AG20443 (cell line): ENCODE data around the gene NLRP4.
"Not testable (repeated sequence)": the region's sequence is repeated elsewhere in the genome, so short reads cannot be mapped to it uniquely, and the experiment has no call there.

Experiments used
- DNase-seq: peaks from one replicate; pipeline ENCODE4 v3.0.0; 2012; ENCODE audit warnings: low spot score, mixed read lengths

The NLRP4 gene

DNA sequence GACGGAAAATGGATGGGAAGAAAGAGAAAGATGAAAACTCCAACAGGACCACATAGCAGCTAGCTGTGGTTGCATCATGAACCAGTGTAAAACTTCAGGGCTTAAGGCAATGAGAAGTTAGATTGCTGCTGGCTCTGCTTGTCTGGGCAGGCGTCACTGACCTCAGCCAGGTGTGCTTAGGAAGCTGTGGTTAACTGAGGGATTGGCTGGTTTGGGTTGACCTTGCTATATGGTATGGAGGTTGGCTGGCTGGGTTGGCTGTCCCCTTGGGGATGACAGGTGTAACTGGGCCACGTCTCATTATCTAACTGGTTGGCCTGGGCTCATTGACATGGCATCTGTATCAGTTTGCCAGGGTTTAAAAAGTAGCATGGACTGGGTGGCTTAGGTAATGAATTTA is 40.9 kb downstream of the NLRP4 start:
- no peak for DNase-seq

- no peak for DNase-seq
These were observed 46.3 kb downstream of the NLRP4 start for GRCh38 chr19:55882626-55883025.

DNA sequence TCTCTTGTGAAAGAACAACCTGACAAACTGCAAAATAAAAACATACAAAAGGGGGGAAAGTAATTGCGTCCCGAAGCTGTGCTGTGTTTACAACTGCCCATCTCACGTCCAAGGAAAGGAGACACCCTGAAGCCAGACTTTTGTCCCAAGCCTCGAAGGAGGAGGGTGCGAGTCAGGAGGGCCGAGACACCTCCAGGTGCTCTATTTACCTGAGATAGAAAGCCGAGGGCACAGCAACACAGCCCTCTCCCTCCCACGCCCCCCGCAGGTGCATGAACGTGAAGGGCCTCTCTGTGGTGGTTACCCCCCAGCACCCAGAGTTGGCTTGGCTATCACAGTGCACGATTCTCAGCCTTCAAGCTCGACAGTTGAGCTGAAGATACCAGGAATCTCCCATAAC is 62.6 kb downstream of the NLRP4 start:
- no peak for DNase-seq

DNA sequence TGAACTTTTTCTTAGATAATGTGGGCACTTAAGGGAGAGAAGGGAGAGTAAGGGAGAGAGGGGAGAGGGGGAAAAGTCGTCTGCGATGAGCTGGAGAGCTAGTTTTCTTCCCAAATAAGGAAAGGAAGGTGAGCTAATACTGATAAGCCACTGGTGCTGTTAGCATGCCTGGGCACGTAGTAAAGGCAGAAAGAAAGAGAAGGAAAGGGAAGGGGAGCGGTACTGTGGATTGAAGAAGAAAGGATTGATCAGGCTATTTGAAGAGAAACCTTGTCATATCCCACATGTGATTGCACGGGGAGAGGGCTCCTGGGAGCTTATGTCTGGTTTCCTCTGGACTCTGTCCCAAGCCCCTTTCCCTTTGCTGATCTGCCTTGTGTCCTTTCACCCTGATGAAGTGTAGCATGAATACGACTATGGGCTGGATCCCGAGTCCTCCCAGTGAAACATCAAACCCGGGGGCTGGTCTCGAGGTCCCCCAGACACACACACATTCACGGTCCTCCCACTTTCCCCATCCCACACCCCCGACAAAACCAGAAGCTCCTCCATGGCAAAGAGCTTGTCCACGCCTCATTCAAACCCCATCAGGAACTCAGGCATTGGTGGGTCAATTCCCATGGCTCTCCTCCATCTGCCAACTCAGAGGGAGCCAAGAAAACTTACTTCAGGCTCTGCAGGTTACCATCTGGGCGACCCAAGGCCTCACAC is 65.2 kb downstream of the NLRP4 start:
- DNase-seq = no peak

DNA sequence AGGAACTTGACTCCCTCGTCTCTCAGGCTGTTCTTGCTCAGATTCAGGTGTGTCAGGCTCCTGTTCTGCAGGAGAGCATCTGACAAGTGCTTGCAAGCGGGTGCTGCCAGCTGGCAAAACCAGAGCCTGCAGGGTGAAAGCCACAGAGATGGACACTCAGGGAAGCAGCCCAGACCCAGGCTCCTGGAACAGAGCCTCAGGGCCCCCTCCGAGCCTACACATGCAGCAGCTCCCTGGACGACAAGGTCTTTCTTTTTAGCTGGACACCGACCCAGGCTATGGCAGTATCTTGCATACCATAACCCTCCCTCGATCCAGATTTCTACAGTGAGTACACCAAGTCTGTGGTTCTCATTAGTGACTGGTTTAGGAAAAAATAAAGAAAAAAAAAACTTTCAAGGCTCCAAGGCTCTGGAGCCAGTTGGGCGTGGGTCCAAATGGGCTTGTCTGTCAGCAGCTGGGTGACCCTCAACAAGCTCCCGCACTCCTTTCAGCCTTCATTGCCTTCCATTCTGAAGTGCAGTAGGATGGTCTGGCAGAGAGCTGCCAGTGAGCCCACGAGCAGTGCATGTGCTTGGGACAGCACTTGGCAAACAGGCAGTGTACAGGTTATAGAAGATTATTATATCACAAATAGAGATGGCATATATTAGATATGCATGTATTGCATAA is 65.9 kb downstream of the NLRP4 start:
- no peak for DNase-seq

- no peak for DNase-seq
These were observed 70.9 kb downstream of the NLRP4 start for GRCh38 chr19:55907286-55907685.

DNA sequence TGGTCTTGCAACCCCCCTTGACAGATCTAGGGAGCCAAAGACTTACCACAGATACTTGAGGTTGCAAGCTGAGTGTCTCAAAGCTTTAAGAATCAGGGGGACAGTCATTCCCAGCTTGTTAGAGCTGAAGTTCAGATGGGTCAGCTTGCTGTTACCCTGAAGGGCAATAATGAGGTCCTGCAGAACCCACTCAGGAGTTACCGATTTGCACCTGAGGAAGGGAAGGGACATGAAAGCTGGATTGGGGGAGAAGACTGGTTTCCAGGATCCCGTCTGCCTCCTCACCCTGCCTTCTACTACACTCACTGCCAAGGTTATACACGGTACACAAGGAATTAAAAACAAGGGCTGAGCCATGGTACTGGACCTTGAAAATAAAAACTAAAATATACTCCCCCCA is 71.4 kb downstream of the NLRP4 start:
- no peak for DNase-seq

- DNase-seq = no peak
These were observed 73.5 kb downstream of the NLRP4 start for GRCh38 chr19:55909801-55910200.

GRCh38 chr19:55912916-55913315 is 76.6 kb downstream of the NLRP4 start:
- DNase-seq = no peak

- DNase-seq = no peak
These were observed 77.4 kb downstream of the NLRP4 start for GRCh38 chr19:55913643-55914268.

DNA sequence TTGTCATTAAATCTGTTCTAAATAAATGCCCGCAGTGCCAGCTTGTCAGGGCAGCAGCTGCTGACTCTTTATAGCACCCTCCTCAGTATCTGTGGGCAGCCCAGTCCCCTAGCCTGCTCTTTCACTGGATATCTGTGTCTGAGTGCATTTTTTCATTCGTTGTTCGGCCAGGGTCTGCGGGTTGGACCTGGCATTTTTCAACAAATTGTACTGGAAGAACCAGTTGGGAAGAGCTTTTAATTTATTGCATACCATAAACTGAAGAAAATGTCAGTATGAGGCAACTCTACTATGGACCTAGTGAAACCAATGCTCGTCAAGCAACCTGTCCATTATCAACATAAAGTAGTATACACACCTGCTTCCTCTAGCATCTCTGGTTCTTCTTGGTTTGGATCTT is 87.2 kb downstream of the NLRP4 start:
- DNase-seq = no peak

DNA sequence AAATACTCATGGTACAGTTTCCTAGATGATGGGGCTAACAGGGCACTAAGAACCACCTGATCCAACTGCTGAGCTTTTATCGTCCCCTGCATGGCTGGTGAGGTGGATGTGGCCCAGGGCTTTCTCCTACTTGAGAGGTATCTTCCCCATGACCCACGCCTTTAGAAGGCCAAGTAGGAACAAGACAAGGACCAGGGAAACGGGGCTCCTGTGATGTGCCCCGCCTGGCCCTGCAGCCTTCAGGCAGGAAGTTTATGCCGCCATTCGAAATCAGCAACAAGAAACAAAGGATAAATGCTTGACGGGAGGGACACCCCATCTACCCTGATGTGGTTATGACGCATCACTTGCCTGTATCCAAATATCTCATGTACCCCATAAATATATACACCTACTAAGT is 91.7 kb downstream of the NLRP4 start:
- DNase-seq = no peak

DNA sequence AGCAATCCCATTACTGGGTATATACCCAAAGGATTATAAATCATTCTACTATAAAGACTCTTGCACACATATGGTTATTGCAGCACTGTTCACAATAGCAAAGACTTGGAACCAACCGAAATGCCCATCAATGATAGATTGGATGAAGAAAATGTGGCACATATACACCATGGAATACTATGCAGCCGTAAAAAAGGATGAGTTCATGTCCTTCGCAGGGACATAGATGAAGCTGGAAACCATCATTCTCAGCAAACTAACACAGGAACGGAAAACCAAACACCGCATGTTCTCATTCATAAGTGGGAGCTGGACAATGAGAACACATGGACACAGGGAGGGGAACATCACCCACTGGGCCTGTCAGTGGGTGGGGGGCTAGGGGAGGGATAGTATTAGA is 92.9 kb downstream of the NLRP4 start:
- not testable (repeated sequence) for DNase-seq

DNA sequence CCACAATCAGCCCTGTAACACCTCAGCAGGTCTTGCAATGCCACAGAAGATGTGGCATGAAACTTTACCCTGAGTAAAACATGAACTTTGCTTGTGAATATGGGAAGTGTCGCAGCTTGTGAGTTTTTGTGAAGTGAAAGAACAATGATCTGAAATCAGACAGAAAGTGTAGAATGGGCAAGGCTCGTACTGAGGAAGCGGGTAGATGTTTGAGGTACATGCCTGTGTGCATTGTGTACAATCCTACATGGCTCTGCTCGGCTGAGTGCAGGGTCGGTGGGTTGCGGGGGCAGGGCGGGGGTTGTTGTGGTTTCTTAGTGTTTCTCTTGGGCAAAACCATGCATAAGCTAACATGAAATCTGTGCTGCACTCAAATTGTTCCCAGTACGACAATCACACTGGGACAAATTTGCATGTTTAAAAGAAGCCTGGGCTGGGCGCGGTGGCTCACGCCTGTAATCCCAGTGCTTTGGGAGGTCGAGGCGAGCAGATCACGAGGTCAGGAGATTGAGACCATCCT is 94.7 kb downstream of the NLRP4 start:
- DNase-seq = no peak
